ENCODE results near the gene RUVBL2.

Gene RUVBL2

DNA sequence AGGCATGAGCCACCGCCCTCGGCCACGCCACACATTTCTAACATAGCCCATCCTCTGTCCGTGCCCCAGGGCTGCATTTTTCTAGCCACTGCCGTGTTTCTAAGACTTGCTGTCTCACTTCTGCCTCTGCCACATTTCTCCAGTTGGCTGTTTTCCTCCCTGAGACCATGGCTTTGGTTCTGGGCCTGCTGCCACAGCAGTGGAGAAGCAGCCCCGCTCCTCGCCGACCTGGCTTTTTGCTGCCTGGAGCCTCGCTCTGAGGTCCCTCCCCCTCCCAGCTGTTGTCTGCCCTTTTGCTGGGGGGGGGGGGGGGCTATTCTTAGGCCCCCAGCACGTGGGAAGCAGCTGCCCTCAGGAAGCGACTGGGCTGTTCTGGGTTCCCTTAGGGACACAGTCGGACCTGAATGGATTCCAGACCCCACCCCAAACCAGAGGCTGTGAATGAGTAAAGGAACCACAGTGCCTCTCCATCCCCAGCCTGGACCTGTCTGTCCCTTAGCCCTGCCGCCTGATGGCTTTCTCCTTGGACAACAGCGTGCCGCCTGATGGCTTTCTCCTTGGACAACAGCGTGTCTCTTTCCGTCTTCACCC is 3.9 kb upstream of the RUVBL2 start:
- DNase-seq, result no peak

DNA sequence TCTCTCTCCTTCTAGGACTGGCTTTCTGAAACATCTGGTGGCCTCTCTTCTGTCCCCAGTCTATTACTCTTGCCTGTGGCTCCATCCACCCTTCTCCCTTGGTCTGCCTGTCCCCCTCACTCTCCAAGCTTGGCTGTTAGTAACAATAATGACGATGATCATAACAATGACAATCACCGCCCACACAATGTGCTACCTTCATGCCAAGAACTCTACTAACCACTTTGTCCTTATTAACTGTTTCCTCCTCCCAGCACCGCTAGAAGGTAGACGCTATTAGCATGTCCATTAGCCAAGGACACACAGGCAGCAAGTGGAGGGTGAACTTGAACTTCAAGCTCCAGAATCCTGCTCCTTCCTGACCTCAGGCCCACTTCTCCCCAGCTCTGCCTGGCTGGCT is 3.3 kb upstream of the RUVBL2 start:
- no peak for DNase-seq

DNA sequence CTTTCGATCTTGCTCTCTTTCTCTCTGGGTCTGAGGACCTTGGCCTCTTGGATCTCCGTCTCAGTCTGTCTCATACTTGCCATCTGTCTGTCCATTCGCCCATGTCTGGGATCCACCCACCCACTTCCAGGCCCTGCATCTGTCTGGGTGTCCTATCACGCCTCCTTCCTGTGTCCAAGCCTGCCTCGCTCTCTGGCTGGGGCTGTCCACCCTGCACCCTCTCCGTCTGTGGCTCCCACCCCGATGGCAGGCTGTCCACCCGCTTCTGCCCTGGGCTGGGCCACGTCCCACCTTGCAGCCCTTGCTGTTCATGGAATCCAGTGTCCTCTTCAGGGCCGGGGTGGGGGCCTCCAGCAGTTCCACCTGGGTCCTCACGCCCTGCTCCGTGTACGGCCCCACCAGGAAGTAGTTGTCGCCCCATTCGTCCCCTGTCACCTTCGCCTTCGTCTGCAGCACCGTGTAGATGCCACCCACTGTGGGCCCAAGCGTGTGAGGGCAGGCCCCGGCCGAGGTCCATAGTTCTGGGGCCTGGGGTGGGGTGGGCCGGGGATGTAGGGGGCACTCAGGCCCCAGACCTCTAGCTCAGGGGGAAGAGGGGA is 2.6 kb upstream of the RUVBL2 start:
- DNase-seq, result no peak

DNA sequence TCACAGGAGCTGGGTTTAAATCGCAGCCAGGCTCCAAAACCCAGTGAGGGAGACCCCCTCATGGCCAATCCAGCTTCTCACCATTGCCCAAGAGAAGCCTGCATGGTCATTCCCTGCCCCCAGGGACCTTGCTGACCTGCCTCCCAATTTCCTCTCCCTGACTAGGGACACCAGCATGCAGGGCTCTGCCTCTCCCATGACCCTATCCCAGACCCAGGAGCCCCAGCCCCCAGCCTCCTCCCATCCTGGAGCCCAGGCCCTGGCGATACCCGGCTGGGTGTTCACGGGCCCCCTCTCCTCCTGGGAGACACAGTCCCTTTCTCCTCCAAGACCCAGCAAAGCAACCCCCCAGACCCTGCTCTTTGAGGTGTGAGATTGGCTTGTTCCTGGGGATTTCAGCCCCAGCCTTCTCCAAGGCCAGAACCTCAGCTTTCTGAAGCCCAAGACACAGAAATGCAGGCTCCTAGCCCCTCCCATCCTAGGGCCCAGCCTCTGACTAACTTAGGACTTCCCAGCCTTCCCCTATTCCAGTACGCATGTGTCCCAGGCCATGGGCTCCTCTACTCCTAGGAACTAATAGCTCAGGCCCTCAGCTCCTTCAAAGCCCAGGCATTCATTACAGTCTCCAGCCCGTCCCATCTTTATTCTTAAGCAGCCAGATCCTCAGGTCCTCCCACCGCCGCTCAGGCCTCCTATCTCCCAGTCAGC is 1.7 kb upstream of the RUVBL2 start:
- DNase-seq, result peak in 1 of 2 experiments; percentile 39

DNA sequence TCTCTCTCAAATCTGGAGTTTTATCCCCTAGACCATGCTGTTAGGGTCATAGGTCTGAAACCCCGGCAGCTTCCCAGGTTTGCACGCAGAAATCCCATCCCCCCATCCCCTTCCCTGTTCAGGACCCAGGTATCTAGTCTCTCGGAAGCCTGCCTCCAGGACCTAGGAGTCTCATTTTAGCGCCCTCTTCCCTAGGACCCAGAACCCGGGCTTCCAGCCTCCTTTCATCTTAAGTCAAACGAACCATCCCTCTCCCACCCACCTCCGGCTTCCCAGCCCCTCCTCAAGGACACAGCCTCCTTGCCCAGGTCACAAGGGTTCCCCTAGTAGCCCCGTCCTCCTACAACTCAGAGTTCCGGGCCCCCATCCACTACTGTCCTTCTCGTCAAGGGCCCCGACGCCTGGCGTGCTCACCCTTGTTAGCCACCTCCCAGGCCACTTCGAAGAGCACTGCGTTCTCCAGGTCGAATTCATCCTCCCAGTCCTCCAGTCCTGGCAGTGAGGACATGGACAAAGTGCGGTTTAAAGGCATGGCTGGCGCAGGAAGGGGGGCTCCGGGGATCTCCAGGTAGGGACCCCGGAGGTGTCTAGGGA is 1.0 kb upstream of the RUVBL2 start:
- DNase-seq, result peak in 1 of 2 experiments; percentile 36

DNA sequence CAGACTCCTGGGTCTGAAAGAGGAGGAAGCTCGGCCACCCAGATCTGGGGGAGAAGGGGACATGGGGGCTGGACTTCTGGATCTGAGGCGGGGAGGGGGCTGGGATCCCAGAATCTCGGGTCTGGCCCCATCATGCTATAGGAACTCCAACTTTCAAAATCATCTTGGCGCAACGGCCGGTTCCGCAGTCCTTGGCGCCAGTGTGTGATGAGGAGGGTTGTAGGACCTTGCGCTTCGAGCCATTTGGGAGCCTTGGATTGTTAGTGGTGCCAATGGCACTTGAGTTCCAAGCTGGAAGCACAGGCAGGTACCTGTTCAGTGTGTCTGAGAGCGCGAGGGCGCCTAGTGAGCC is 324 bp downstream of the RUVBL2 start:
- no peak for DNase-seq

DNA sequence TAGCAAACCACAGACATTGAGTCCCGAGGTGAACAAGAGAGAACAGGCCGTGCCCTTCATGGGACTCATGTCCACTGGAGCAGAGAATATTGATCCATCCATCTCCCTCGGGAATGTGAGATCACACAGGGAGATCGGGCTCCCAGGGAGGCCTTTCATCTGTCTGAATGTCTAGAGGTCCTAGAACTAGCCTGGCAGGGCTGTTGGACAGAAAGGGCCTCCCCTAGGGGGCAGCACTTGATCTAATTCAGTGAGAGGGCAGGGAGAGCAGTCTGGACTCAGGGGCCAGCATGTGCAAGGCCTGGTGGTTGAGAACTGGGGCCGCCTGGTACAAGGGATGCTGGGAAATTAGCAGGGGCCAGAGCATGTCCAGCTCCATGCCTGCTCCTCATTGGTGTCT is 4.3 kb downstream of the RUVBL2 start:
- DNase-seq, result peak; percentile 76

DNA sequence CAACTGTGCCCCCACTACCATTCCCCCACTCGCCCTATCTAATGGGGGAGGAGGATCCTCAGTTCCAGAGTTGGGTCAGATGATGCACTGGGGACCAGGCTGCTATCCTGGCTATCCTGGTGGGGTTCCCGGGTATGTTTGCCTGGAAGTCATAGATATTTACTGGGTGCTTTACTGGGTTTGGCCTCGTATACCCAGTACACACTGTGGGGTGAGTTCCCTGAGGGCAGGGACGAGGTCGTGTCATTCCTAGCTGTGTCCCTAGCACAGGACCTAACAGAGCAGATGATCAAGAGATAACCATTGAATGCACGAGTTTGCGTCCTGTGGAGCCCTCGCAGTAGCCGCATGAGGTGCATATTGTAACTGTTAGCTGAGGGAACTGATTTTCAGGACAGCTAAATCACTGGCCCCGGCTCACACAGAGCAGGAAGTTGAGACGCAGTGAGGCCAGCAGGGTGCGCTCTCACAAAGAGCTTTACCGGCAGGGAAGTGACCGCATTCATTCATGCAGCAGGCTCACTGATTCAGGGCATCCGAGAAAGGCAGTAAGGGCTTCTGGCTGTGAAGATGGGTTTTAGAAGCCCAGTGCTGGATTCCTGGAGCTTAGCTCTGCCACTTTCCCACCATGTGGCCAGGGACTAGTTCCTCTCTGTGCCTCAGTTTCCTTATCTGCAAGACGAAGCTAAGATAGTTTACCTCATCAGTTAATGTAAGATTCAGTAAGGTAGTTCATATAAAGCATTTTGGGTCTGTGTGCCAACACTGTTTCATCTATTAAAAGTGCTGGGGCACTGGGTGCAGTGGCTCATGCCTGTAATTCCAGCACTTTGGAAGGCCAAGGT is 6.0 kb downstream of the RUVBL2 start:
- peak; percentile 81 to 86 for DNase-seq

DNA sequence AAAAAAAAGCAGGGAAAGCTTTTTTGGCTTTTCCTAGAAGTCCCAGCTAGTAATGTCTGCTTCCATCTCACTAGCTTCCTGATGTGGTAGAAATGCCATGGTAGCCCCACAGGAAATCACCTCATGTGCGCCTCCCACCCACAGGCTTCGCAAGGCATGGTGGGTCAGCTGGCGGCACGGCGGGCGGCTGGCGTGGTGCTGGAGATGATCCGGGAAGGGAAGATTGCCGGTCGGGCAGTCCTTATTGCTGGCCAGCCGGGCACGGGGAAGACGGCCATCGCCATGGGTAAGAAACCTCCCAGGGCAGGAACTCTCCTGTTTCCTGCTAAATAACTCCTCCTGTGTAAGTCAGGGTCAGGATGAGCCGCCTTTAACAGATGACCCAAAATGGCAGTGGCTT is 10.4 kb downstream of the RUVBL2 start:
- no peak for DNase-seq

- no peak for DNase-seq
Observed at GRCh38 chr19:49004964-49005614, 11.4 kb downstream of the RUVBL2 start.

DNA sequence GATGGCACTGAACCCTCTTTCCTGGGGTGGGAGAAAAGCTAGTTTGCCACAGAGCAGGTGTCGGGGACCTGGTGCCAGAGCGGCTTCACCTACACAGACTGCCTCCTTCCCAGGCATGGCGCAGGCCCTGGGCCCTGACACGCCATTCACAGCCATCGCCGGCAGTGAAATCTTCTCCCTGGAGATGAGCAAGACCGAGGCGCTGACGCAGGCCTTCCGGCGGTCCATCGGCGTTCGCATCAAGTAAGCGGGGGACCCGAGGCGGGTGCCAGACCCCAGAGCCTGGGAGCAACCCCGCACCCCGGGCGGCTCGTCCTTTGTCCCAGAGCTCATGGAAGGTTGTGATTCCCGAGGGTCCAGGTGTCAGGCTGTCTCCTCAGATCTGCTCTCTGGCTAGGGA is 13.2 kb downstream of the RUVBL2 start:
- no peak for DNase-seq

DNA sequence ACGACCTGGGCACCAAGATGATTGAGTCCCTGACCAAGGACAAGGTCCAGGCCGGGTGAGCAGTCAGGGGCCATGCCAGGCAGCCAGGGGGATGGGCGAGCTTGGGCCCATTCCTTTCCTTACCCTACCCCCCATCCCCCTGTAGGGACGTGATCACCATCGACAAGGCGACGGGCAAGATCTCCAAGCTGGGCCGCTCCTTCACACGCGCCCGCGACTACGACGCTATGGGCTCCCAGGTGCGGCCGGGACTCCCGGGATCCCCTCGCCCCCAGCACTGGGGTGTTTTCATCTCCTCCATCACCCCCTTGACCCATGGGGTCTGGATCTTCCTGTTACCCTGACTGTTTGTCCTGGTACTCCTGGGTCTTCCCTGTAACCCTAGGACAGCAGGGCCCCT is 16.1 kb downstream of the RUVBL2 start:
- no peak for DNase-seq

DNA sequence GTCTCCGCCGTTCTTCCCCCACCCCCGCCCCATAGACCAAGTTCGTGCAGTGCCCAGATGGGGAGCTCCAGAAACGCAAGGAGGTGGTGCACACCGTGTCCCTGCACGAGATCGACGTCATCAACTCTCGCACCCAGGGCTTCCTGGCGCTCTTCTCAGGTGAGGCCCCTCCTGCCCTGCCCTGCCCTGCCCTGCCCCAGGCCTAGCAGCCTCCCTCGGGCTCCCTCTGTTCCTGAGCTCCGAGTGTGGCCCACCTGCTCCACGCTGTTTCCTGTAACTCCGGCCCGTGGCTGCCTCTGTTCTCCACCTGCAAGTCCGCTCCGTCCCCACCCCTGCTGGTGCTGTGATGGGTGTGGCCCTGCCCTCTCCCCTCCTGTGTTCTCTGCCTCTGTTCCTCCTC is 16.8 kb downstream of the RUVBL2 start:
- DNase-seq, result no peak

- DNase-seq, result no peak
Observed at GRCh38 chr19:49011194-49011593, 17.5 kb downstream of the RUVBL2 start.

- no peak for DNase-seq
Observed at GRCh38 chr19:49014123-49014869, 20.6 kb downstream of the RUVBL2 start.

DNA sequence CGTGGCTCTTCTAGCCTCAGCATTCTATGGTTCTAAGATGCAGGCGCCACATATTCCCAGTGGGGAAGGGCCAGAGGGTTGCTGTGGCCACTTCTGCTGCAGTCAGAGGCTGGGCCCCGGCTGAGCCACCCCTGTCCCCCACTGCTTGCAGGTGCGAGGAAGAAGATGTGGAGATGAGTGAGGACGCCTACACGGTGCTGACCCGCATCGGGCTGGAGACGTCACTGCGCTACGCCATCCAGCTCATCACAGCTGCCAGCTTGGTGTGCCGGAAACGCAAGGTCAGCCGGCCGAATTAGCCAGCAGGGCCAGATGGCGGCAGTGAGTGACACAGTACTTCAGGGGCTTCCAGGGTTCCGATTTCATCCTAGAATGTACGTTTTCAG is 21.2 kb downstream of the RUVBL2 start:
- DNase-seq, result no peak

DNA sequence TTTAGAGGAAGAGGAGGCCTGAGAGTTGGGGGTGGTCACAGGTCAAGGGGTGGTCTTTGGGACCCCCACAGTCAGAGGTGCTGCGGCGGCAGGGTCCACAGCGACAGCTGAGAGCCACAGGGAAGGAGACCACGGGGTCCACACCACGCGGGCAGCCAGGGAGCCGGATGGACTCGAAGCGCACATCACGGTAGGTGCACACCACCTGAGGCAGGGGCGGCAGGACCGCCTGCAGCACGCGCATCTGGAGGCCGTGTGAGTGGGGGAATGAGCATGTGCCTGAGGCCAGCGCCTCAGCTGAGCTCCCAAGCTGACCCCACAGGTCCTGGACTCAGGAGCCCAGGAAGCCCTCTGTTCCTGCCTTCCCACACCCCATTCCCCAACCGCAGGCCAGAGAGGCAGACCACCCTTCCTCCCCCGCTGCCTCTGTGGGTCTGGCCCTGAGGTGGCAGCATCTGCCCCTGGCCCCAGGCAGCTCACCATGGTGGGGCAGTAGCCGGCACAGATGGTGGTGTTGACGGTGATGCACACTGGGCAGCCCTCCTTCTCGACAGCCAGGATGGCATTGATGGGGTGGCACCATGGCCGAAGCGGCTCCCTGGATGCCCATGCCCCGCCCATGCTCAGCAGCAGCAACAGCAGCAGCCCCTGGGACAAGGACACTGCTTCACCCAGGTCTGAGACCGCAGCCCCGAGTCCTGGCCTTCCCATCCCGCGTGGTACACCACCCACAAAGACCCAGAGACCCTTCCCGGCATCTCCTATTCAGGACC is 22.6 kb downstream of the RUVBL2 start:
- no peak for DNase-seq

DNA sequence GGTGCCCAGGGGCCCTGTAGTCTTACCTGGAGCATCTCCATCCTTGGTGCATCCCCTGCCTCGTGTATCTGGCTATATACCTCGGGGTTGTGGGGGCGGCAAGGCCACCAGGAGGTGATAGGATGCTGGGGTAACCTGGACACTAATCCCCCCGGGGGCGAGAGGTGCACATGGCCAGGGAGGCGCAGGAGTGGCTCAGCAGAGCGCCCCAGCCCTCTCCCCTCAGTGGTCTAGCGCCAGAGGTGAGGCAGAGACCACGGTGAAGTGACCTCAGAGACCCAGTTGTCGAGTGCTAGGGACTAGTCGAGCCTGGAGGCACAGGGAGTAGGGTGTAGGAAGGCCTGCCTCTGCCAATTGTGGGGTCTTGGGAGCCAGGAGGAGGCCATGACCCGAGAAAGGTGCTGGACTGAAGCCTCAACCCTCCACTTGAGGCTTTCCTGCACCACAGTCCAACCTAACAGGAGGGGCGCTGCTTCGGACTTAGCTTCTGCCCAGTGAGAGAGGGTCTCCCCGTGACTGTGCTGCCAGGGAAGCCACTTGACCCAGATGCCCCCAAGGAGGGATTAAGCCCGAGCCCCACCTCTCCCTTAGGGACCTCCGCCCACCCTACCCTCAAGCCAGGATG is 23.5 kb downstream of the RUVBL2 start, which contains the start of gene LHB:
Gene LHB, minus strand, starts transcription at position 51 of the 625 bp plus-strand sequence. Its CDS starts 10 bp downstream, at position 41.
- DNase-seq, result no peak

GRCh38 chr19:49017666-49018351 is 24.1 kb downstream of the RUVBL2 start:
- DNase-seq, result peak; percentile 75 to 81

Data from activated T-cell treated with anti-CD3 and anti-CD28 coated beads, Interleukin-2, amount 50 U/mL, for 48 hours (primary cell).